PFSK-1 (cell line): Measurements from ENCODE around the gene OXCT2.

Experiments used
- REST ChIP-seq, 2 experiments: IDR thresholded peaks; 2 replicates each; pipeline versions ENCODE4 v1.6.1 to v1.8.0; 2011 to 2012; ENCODE audit warnings: low read depth in 2 of 2, low read length in 2 of 2, control low read depth in 1 of 2, inconsistent platforms in 1 of 2, mild to moderate bottlenecking in 1 of 2, moderate library complexity in 1 of 2; ENCODE audit not compliant: insufficient read depth in 1 of 2
- SIN3A ChIP-seq: IDR thresholded peaks from 2 replicates; pipeline ENCODE4 v1.6.1; 2012; ENCODE audit warnings: mild to moderate bottlenecking, low read length, moderate library complexity, borderline replicate concordance; ENCODE audit not compliant: insufficient read depth
- TAF1 ChIP-seq: IDR thresholded peaks from 2 replicates; pipeline ENCODE4 v1.6.1; 2012; ENCODE audit warnings: low read length, control low read depth, borderline replicate concordance; ENCODE audit not compliant: insufficient read depth

DNA sequence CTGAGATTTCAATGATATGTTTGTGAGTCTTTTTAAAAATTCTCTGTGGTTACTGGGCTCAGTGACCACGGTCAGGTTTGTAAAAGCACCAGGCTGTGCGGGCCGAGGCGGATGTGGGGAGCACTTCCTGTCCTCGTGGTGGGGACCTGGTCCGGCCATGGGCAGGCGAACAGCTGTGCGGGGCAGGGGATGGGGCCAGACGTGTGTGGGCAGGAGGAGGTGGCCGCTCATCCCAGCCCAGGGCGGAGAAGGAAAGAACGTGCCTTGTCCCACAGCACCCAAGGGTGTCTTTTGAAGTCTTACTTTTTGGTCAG lies 5.2 kb upstream of the OXCT2 start:
- no peak for TF ChIP-seq TAF1
- TF ChIP-seq REST (IDR thresholded peaks at IDR 0.05; ENCODE audit: insufficient read depth in 1 of 2, low read depth in 2 of 2, low read length in 2 of 2), result no peak
- TF ChIP-seq SIN3A, result no peak
